KMS-11 (cell line): ENCODE data around the gene GPR17.

Source experiments
- H2AFZ ChIP-seq: fragments of 200-600 bp; sonication (generic); 2 replicates; pipeline ENCODE4 v1.6.1; 2016; ENCODE audit warnings: antibody characterized with exemption, mixed run types, low read depth
- H3K27ac ChIP-seq: fragments of 200-600 bp; sonication (generic); 2 replicates; pipeline ENCODE4 v1.6.1; 2016; ENCODE audit warnings: mild to moderate bottlenecking, mixed run types
- H3K27me3 ChIP-seq: fragments of 200-600 bp; sonication (generic); 2 replicates; pipeline ENCODE4 v1.6.1; 2017; ENCODE audit warnings: mild to moderate bottlenecking, low read depth, mixed run types, moderate library complexity; ENCODE audit not compliant: insufficient read depth
- H3K36me3 ChIP-seq: fragments of 200-600 bp; sonication (generic); 2 replicates; pipeline ENCODE4 v1.6.1; 2017; ENCODE audit warnings: mild to moderate bottlenecking, mixed run types; ENCODE audit not compliant: insufficient read depth
- H3K4me1 ChIP-seq: fragments of 200-600 bp; sonication (generic); 2 replicates; pipeline ENCODE4 v1.6.1; 2016; ENCODE audit warnings: mild to moderate bottlenecking, low read depth, mixed run types; ENCODE audit not compliant: poor library complexity, severe bottlenecking
- H3K4me2 ChIP-seq: fragments of 200-600 bp; sonication (generic); 2 replicates; pipeline ENCODE4 v1.7.0; 2016; ENCODE audit warnings: mild to moderate bottlenecking, mixed run types
- H3K4me3 ChIP-seq: fragments of 200-600 bp; sonication (generic); IDR thresholded peaks from 2 replicates; pipeline ENCODE4 v1.6.1; 2017; ENCODE audit warnings: low read depth, low read length, mixed read lengths; ENCODE audit not compliant: insufficient read depth
- H3K79me2 ChIP-seq: fragments of 200-600 bp; sonication (generic); 2 replicates; pipeline ENCODE4 v1.6.1; 2016; ENCODE audit warnings: low read depth, mixed run types; ENCODE audit not compliant: insufficient read depth
- H3K9ac ChIP-seq: fragments of 200-600 bp; sonication (generic); 2 replicates; pipeline ENCODE4 v1.6.1; 2016; ENCODE audit warnings: mild to moderate bottlenecking, mixed run types
- H4K20me1 ChIP-seq: fragments of 200-600 bp; sonication (generic); 2 replicates; pipeline ENCODE4 v1.6.1; 2016; ENCODE audit warnings: mild to moderate bottlenecking, mixed run types; ENCODE audit not compliant: insufficient read depth
- TF ChIP-seq, protein P1 (sequence below): fragments of 200-600 bp; sonication (generic); conservative IDR thresholded peaks from 2 replicates; pipeline ENCODE4 v1.6.1; 2017; ENCODE audit warnings: low read depth, mild to moderate bottlenecking, antibody characterized with exemption, low read length, moderate library complexity, mixed read lengths

Gene GPR17

DNA sequence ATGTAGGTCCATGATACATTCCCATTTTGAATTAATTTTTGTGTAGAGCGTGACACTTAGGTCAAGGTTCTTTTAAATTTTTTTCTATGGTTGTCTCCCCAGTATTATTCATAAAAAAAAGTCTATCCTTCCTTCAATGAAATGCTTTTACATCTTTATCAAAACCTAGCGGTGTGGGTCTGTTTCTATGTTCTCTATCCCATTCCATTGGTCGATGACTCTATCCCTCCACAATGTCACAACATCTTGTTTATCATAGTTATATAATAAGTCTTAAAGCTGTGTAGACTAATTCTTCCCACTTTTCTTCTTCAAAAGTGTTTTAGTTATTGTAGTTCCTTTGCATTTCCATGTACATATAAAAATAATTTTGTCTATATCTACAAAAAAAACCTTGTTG lies 47.2 kb upstream of the GPR17 start:
- Histone ChIP-seq H3K79me2 (no peaks in the 10 kb centered on the region), H4K20me1 (no peaks in the 10 kb centered on the region), H3K4me3 (no peak overlapping the region), H3K9ac (no peak overlapping the region), H3K36me3 (no peaks in the 10 kb centered on the region), H3K27ac (no peak overlapping the region), H3K4me2 (no peak overlapping the region), H3K4me1 (no peaks in the 10 kb centered on the region), H2AFZ (no peak overlapping the region), H3K27me3 (no peaks in the 10 kb centered on the region)
- TF ChIP-seq, protein P1, sequence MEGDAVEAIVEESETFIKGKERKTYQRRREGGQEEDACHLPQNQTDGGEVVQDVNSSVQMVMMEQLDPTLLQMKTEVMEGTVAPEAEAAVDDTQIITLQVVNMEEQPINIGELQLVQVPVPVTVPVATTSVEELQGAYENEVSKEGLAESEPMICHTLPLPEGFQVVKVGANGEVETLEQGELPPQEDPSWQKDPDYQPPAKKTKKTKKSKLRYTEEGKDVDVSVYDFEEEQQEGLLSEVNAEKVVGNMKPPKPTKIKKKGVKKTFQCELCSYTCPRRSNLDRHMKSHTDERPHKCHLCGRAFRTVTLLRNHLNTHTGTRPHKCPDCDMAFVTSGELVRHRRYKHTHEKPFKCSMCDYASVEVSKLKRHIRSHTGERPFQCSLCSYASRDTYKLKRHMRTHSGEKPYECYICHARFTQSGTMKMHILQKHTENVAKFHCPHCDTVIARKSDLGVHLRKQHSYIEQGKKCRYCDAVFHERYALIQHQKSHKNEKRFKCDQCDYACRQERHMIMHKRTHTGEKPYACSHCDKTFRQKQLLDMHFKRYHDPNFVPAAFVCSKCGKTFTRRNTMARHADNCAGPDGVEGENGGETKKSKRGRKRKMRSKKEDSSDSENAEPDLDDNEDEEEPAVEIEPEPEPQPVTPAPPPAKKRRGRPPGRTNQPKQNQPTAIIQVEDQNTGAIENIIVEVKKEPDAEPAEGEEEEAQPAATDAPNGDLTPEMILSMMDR = no peak

DNA sequence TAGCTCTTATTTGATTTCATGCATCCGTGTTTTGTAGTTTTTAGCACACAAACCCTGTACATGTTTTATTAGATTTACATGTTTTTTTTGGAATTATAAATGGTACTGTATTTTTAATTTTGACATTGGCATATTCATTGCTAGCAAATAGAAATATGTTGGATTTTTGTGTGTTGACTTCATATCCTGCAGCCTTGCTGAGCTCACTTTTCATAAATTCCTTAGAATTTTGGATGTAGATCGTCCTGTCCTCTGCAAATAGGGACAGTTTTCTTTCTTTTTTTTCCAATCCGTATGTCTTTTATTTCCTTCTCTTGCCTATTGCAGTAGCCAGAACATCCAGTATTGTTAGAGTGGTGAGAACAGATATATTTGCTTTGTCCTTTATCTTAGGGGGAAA lies 46.7 kb upstream of the GPR17 start:
- TF ChIP-seq, protein P1 = no peak
- H3K79me2 ChIP-seq = no peaks in the 10 kb centered on the region
- H2AFZ ChIP-seq = no peak overlapping the region
- H3K4me1 ChIP-seq = no peaks in the 10 kb centered on the region
- H3K4me2 ChIP-seq = no peak overlapping the region
- no peaks in the 10 kb centered on the region for H4K20me1 ChIP-seq
- H3K27ac ChIP-seq = no peak overlapping the region
- no peak overlapping the region for H3K4me3 ChIP-seq
- no peaks in the 10 kb centered on the region for H3K36me3 ChIP-seq
- H3K27me3 ChIP-seq = no peaks in the 10 kb centered on the region
- no peak overlapping the region for H3K9ac ChIP-seq

DNA sequence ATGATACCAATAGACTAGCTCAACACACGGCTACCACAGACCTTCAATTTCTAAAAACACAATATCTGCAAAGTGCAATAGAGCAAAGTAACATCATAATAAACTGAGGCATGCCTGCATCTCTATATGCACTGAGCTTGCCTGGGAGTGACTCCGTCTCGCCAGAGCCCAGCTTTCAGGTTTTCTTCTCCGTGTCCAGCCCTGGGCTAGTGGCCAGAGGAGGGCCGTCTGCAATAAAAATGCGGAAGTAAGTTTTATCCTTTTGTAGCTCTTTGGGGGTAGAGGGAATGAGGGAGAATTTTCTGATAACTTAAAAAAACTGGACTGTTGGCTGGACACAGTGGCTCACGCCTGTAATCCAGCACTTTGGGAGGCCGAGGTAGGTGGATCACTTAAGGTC lies 41.0 kb upstream of the GPR17 start:
- Histone ChIP-seq H3K4me1 (no peaks in the 10 kb centered on the region), H3K36me3 (no peaks in the 10 kb centered on the region), H3K4me3 (no peak overlapping the region), H3K27ac (no peak overlapping the region), H2AFZ (no peak overlapping the region), H3K27me3 (no peaks in the 10 kb centered on the region), H3K79me2 (no peaks in the 10 kb centered on the region), H3K4me2 (no peak overlapping the region), H4K20me1 (no peaks in the 10 kb centered on the region), H3K9ac (no peak overlapping the region)
- TF ChIP-seq, protein P1 = no peak

DNA sequence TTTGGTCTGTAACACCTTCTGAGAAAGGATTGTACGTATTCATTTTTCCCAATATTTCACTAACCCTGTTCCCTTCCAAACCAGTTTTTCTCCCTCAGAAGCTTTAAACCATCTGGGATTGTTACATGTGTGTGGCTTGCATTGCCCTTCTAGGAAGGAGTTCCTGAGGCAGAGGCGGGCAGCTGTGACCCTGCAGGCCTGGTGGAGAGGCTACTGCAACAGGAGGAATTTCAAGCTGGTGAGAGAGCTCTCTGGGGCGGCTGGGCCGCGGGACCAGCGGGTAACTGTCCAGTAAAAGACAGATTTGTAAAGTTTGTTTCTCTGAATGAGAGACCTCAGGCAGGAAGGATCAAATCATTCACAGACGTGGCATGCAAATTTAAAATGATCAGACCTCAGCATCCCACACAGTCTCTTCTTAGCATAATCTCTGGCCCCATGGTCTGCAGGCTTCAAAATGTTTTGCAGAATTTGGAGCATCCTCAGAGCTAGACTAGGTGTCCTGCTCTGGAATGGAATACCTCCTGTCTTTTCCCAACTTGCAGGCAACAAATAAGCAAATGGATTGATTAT lies 40.2 kb upstream of the GPR17 start:
- Histone ChIP-seq H3K4me2 (no peak overlapping the region), H3K36me3 (no peaks in the 10 kb centered on the region), H3K4me1 (no peaks in the 10 kb centered on the region), H3K79me2 (no peaks in the 10 kb centered on the region), H3K9ac (no peak overlapping the region), H3K27me3 (no peaks in the 10 kb centered on the region), H3K27ac (no peak overlapping the region), H2AFZ (no peak overlapping the region), H3K4me3 (no peak overlapping the region), H4K20me1 (no peaks in the 10 kb centered on the region)
- TF ChIP-seq, protein P1 = no peak
